Measurements from ENCODE around the gene PLGRKT.
A peak's percentile ranks its signal among the peaks of the same experiment; 100 is the strongest.

PLGRKT gene

DNA sequence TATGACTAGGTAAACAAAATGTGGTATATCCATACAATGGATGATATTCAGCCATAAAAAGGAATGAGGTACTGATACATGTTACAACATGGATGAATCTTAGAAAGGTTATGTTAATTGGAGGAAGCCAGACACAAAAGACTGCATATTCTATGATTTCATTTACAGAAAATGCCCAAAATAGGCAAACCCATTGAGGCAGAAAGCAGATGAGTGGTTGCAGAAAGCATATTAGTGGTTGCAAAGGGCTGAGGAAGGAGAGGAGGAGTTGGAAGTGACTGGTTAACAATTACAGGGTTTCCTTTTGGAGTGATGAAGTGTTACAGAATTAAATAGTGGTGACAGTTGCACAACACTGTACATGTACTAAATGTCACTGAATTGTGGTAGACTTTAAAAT, 17.7 kb downstream of the PLGRKT start:
- H3K14ac ChIP-seq (ENCODE audit: low read length): no peak overlapping the region
- H3K4me3 ChIP-seq (ENCODE audit: low read depth, low read length): no peak overlapping the region
- H3K23ac ChIP-seq (ENCODE audit: low read length): no peak overlapping the region
- no peak overlapping the region for H2BK5ac ChIP-seq (ENCODE audit: low read depth, low read length, poor library complexity)
- H3K79me1 ChIP-seq (ENCODE audit: low read length): no peaks in the 10 kb centered on the region
- no peak overlapping the region for H3K4ac ChIP-seq (ENCODE audit: low read depth, low read length)
- H3K27me3 ChIP-seq (ENCODE audit: insufficient read depth, low read length): no peaks in the 10 kb centered on the region
- H3K18ac ChIP-seq (ENCODE audit: low read length): no peak overlapping the region
- H3K9me3 ChIP-seq (ENCODE audit: insufficient read depth, low read depth, low read length): no peaks in the 10 kb centered on the region
- no peak for DNase-seq
- H3K79me2 ChIP-seq (ENCODE audit: control insufficient read depth, insufficient read depth, low read length, poor library complexity): no peaks in the 10 kb centered on the region
- H3K9ac ChIP-seq (ENCODE audit: low read length): no peak overlapping the region
- peaks cover 0 to 5% of the 10 kb centered on the region in 2 experiments for H3K36me3 ChIP-seq (ENCODE audit: control insufficient read depth in 1 of 2, insufficient read depth in 2 of 2, low read length in 2 of 2)
- H2AK5ac ChIP-seq (ENCODE audit: low read length): no peak overlapping the region
- no peak overlapping the region for H3K4me2 ChIP-seq (ENCODE audit: low read length)
- no peak overlapping the region for H2BK12ac ChIP-seq (ENCODE audit: low read length)
- H2BK120ac ChIP-seq (ENCODE audit: insufficient read depth, low read length, poor library complexity): no peak overlapping the region
- H4K12ac ChIP-seq (ENCODE audit: low read depth, low read length): no peak overlapping the region
- H3K4me1 ChIP-seq (ENCODE audit: control insufficient read depth in 1 of 2, insufficient read depth in 2 of 2, low read length in 2 of 2): no peaks in the 10 kb centered on the region
- H4K91ac ChIP-seq (ENCODE audit: low read depth, low read length): no peak overlapping the region
- H3K27ac ChIP-seq (ENCODE audit: low read depth, low read length): no peak overlapping the region
- H4K8ac ChIP-seq (ENCODE audit: low read depth, low read length): no peak overlapping the region
- H2AFZ ChIP-seq (ENCODE audit: insufficient read depth, low read length, poor library complexity): no peak overlapping the region

DNA sequence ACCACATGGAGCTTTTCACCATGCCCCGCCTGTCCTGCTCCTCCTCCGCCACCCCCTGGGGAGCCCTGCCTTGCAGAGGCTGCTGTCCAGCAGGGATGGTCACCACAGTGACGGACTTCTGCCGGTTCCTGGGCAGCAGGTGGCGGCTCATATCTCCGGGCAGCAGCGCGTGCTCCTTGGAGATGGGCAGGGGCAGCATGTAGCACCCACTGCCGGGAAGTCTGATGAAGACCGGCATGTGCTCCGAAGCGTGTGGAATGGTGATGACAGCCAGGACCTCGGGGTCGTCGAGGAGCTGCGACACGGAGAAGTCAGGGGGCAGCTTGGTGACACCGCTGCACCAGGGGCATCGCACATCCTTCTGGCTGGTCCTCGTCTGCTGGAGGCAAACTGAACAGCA, 19.2 kb downstream of the PLGRKT start:
- peaks cover 0 to 5% of the 10 kb centered on the region in 2 experiments for H3K36me3 ChIP-seq (ENCODE audit: control insufficient read depth in 1 of 2, insufficient read depth in 2 of 2, low read length in 2 of 2)
- no peak overlapping the region for H3K14ac ChIP-seq (ENCODE audit: low read length)
- H3K27me3 ChIP-seq (ENCODE audit: insufficient read depth, low read length): no peaks in the 10 kb centered on the region
- no peak overlapping the region for H3K27ac ChIP-seq (ENCODE audit: low read depth, low read length)
- no peaks in the 10 kb centered on the region for H3K79me1 ChIP-seq (ENCODE audit: low read length)
- H4K91ac ChIP-seq (ENCODE audit: low read depth, low read length): no peak overlapping the region
- no peak overlapping the region for H3K4me2 ChIP-seq (ENCODE audit: low read length)
- H3K4me3 ChIP-seq (ENCODE audit: low read depth, low read length): no peak overlapping the region
- H3K4me1 ChIP-seq (ENCODE audit: control insufficient read depth in 1 of 2, insufficient read depth in 2 of 2, low read length in 2 of 2): no peaks in the 10 kb centered on the region
- H2BK12ac ChIP-seq (ENCODE audit: low read length): no peak overlapping the region
- no peak for DNase-seq
- no peak overlapping the region for H2BK120ac ChIP-seq (ENCODE audit: insufficient read depth, low read length, poor library complexity)
- no peaks in the 10 kb centered on the region for H3K79me2 ChIP-seq (ENCODE audit: control insufficient read depth, insufficient read depth, low read length, poor library complexity)
- H4K8ac ChIP-seq (ENCODE audit: low read depth, low read length): no peak overlapping the region
- no peak overlapping the region for H3K4ac ChIP-seq (ENCODE audit: low read depth, low read length)
- H3K23ac ChIP-seq (ENCODE audit: low read length): no peak overlapping the region
- no peak overlapping the region for H2AFZ ChIP-seq (ENCODE audit: insufficient read depth, low read length, poor library complexity)
- H3K9ac ChIP-seq (ENCODE audit: low read length): no peak overlapping the region
- H2BK5ac ChIP-seq (ENCODE audit: low read depth, low read length, poor library complexity): no peak overlapping the region
- WGBS (ENCODE audit: extremely low coverage, insufficient coverage, insufficient read length): no CpG with 5 or more reads among the region's 20 CpGs
- peak overlapping the region; percentile 0 for H4K12ac ChIP-seq (ENCODE audit: low read depth, low read length)
- no peak overlapping the region for H3K18ac ChIP-seq (ENCODE audit: low read length)
- no peaks in the 10 kb centered on the region for H3K9me3 ChIP-seq (ENCODE audit: insufficient read depth, low read depth, low read length)
- H2AK5ac ChIP-seq (ENCODE audit: low read length): no peak overlapping the region

DNA sequence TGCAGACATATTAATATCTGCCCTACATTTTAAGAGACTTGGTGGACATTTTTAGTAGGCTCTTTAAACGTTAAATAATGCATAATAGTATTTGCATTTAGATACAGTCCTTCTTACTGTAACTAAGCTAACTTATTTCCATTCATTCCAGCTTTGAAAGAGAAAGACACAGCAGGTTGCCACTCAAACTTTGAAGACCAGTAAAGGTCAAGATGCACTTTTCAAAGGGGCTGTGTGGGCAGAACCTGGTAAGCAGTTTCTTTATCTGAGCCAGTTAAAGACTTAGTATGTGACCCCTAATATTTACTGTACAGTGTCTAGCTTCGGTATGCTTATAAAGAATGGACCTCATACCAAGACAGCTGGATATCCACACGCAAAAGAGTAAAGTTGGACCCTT, 20.8 kb downstream of the PLGRKT start:
- H3K18ac ChIP-seq (ENCODE audit: low read length): no peak overlapping the region
- H4K12ac ChIP-seq (ENCODE audit: low read depth, low read length): no peak overlapping the region
- H3K9me3 ChIP-seq (ENCODE audit: insufficient read depth, low read depth, low read length): no peaks in the 10 kb centered on the region
- no peak overlapping the region for H2AFZ ChIP-seq (ENCODE audit: insufficient read depth, low read length, poor library complexity)
- no peak overlapping the region for H3K9ac ChIP-seq (ENCODE audit: low read length)
- no peak overlapping the region for H2AK5ac ChIP-seq (ENCODE audit: low read length)
- no peak overlapping the region for H3K14ac ChIP-seq (ENCODE audit: low read length)
- no peak overlapping the region for H3K4me3 ChIP-seq (ENCODE audit: low read depth, low read length)
- no peak overlapping the region for H3K27ac ChIP-seq (ENCODE audit: low read depth, low read length)
- H3K79me1 ChIP-seq (ENCODE audit: low read length): no peaks in the 10 kb centered on the region
- H2BK120ac ChIP-seq (ENCODE audit: insufficient read depth, low read length, poor library complexity): no peak overlapping the region
- H3K4me1 ChIP-seq (ENCODE audit: control insufficient read depth in 1 of 2, insufficient read depth in 2 of 2, low read length in 2 of 2): no peaks in the 10 kb centered on the region
- H3K4ac ChIP-seq (ENCODE audit: low read depth, low read length): no peak overlapping the region
- H3K27me3 ChIP-seq (ENCODE audit: insufficient read depth, low read length): no peaks in the 10 kb centered on the region
- no peak overlapping the region for H2BK12ac ChIP-seq (ENCODE audit: low read length)
- no peak overlapping the region for H3K4me2 ChIP-seq (ENCODE audit: low read length)
- no peak overlapping the region for H4K8ac ChIP-seq (ENCODE audit: low read depth, low read length)
- no peaks in the 10 kb centered on the region for H3K79me2 ChIP-seq (ENCODE audit: control insufficient read depth, insufficient read depth, low read length, poor library complexity)
- no peak overlapping the region for H4K91ac ChIP-seq (ENCODE audit: low read depth, low read length)
- H3K23ac ChIP-seq (ENCODE audit: low read length): no peak overlapping the region
- peaks cover 0 to 5% of the 10 kb centered on the region in 2 experiments for H3K36me3 ChIP-seq (ENCODE audit: control insufficient read depth in 1 of 2, insufficient read depth in 2 of 2, low read length in 2 of 2)
- no peak for DNase-seq
- no CpG with 5 or more reads among the region's 3 CpGs for WGBS (ENCODE audit: extremely low coverage, insufficient coverage, insufficient read length)
- H2BK5ac ChIP-seq (ENCODE audit: low read depth, low read length, poor library complexity): no peak overlapping the region

DNA sequence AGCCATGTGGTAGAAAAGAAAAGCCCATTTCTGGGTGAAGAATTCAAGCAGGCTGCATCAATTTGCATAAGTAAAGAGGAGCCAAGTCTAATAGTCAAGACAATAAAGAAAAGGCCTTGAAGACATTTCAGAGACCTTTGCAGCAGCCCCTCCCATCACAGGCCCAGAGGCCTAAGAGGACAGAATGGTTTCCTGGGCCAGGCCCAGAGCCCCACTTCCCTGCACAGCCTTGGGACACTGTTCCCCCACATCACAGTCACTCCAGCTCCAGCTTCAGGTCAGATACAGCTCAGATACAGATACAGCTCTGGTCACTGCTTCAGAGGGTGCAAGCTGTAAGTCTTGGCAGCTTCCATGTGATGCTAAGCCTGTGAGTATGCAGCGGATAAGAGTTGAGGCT, 29.1 kb downstream of the PLGRKT start:
- Histone ChIP-seq H3K4me2 (ENCODE audit: low read length) (no peak overlapping the region), H2BK12ac (ENCODE audit: low read length) (no peak overlapping the region), H3K4me1 (ENCODE audit: control insufficient read depth in 1 of 2, insufficient read depth in 2 of 2, low read length in 2 of 2) (no peaks in the 10 kb centered on the region), H3K23ac (ENCODE audit: low read length) (no peak overlapping the region), H3K4ac (ENCODE audit: low read depth, low read length) (no peak overlapping the region), H3K27ac (ENCODE audit: low read depth, low read length) (no peak overlapping the region), H2BK5ac (ENCODE audit: low read depth, low read length, poor library complexity) (no peak overlapping the region), H4K12ac (ENCODE audit: low read depth, low read length) (no peak overlapping the region), H4K91ac (ENCODE audit: low read depth, low read length) (no peak overlapping the region), H3K36me3 (ENCODE audit: control insufficient read depth in 1 of 2, insufficient read depth in 2 of 2, low read length in 2 of 2) (peaks cover 0 to 4% of the 10 kb centered on the region in 2 experiments), H3K14ac (ENCODE audit: low read length) (no peak overlapping the region), H3K4me3 (ENCODE audit: low read depth, low read length) (no peak overlapping the region), H3K9ac (ENCODE audit: low read length) (no peak overlapping the region), H2AFZ (ENCODE audit: insufficient read depth, low read length, poor library complexity) (no peak overlapping the region), H3K27me3 (ENCODE audit: insufficient read depth, low read length) (no peaks in the 10 kb centered on the region), H2AK5ac (ENCODE audit: low read length) (no peak overlapping the region), H3K79me2 (ENCODE audit: control insufficient read depth, insufficient read depth, low read length, poor library complexity) (no peaks in the 10 kb centered on the region), H4K8ac (ENCODE audit: low read depth, low read length) (no peak overlapping the region), H3K18ac (ENCODE audit: low read length) (no peak overlapping the region), H3K79me1 (ENCODE audit: low read length) (no peaks in the 10 kb centered on the region), H3K9me3 (ENCODE audit: insufficient read depth, low read depth, low read length) (peaks cover 8% of the 10 kb centered on the region), H2BK120ac (ENCODE audit: insufficient read depth, low read length, poor library complexity) (no peak overlapping the region)
- no CpG with 5 or more reads among the region's 1 CpG for WGBS (ENCODE audit: extremely low coverage, insufficient coverage, insufficient read length)
- DNase-seq: no peak

DNA sequence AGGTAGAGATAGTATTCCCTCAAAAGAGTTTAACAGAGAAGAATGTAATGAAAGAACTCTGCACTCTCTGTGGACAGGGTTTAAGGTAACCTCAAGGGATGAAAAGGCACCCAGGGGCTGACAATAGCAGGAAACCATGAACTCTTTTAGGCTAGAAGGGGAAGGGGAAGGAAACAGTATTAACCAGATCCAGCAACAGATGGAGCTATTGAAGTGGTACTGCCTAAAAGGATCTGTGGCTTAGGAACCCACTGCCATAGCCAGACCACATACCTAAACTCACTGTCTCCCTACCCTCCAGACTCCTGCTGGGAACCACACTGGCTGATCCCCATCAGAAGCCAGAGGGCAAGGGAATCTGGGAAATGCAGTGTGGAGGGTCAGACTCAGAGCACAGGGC, 35.5 kb downstream of the PLGRKT start:
- Histone ChIP-seq H3K4me3 (ENCODE audit: low read depth, low read length) (no peak overlapping the region), H3K23ac (ENCODE audit: low read length) (no peak overlapping the region), H3K27me3 (ENCODE audit: insufficient read depth, low read length) (no peaks in the 10 kb centered on the region), H2AFZ (ENCODE audit: insufficient read depth, low read length, poor library complexity) (no peak overlapping the region), H3K36me3 (ENCODE audit: control insufficient read depth in 1 of 2, insufficient read depth in 2 of 2, low read length in 2 of 2) (no peaks in the 10 kb centered on the region), H4K12ac (ENCODE audit: low read depth, low read length) (no peak overlapping the region), H3K18ac (ENCODE audit: low read length) (no peak overlapping the region), H3K9ac (ENCODE audit: low read length) (no peak overlapping the region), H2BK5ac (ENCODE audit: low read depth, low read length, poor library complexity) (no peak overlapping the region), H4K91ac (ENCODE audit: low read depth, low read length) (no peak overlapping the region), H3K79me1 (ENCODE audit: low read length) (no peaks in the 10 kb centered on the region), H3K4ac (ENCODE audit: low read depth, low read length) (no peak overlapping the region), H3K27ac (ENCODE audit: low read depth, low read length) (no peak overlapping the region), H3K79me2 (ENCODE audit: control insufficient read depth, insufficient read depth, low read length, poor library complexity) (no peaks in the 10 kb centered on the region), H3K4me1 (ENCODE audit: control insufficient read depth in 1 of 2, insufficient read depth in 2 of 2, low read length in 2 of 2) (no peaks in the 10 kb centered on the region), H2BK12ac (ENCODE audit: low read length) (no peak overlapping the region), H2AK5ac (ENCODE audit: low read length) (no peak overlapping the region), H4K8ac (ENCODE audit: low read depth, low read length) (no peak overlapping the region), H3K4me2 (ENCODE audit: low read length) (no peak overlapping the region), H3K9me3 (ENCODE audit: insufficient read depth, low read depth, low read length) (no peaks in the 10 kb centered on the region), H3K14ac (ENCODE audit: low read length) (no peak overlapping the region), H2BK120ac (ENCODE audit: insufficient read depth, low read length, poor library complexity) (no peak overlapping the region)
- no peak for DNase-seq

Data from trophoblast cell (in vitro differentiated cells and primary cell).